SW480 (cell line): ENCODE data around the gene ZNF626.
"Not testable (repeated sequence)": the region's sequence is repeated elsewhere in the genome, so short reads cannot be mapped to it uniquely, and the experiment has no call there.

Experiments
- DNase-seq: peaks from one replicate; pipeline ENCODE4 v3.0.0-alpha.2; 2016; ENCODE audit warnings: low spot score

Gene ZNF626

DNA sequence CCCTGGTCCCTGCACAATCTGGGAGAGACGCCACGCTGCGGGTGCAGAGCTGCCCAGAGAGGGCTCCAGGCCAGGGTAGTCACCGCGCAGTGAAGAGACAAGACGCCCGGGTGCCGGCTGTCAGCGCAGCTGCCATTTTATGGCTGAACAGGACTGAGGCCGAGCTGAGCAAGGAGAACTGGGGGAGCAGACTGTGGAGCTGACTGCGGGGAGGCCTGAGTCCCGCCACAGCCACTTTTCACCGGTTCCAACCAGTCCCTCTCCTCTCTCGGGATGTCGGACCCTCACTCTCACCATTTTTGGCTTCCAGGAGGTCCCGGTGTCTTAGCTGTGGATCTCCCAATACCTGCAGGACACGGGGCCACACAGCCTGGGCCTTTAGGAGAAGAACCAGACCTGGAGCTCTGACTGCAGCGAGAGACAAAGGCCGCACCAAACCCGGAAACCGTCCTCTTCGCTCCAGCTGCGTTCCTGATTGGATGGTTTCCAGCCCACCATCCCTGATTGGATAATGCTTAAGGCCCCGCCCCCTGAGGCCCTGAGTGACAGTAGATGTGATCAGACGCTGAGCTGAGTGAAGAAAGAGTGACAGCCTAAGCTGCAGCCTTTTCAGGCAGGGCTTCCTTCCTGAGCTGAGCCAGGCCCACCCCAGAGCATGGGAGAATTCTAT, at the start of gene ZNF626:
Gene ZNF626 (minus strand): TSS at position 422 of the 670 bp plus-strand sequence. CDS start 125 bp downstream, at position 297.
- no peak for DNase-seq

- DNase-seq: no peak
These were observed 7.9 kb upstream of the ZNF626 start for GRCh38 chr19:20669263-20669662.

DNA sequence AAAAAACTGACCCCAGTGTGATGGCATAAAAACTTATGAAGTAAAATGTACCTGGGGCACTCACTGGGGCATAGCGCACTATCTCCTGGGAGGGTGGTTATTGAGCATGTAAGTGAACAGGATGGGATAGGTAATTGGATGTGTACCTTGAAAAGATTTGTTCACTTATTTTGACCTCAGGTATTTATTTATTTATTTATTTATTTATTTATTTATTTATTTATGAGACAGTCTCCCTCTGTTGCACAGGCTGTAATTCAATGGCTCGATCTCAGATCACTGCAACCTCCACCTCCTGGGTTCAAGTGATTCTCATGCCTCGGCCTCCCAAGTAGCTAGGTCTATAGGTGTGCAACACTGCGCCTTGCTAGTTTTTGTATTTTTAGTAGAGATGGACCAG, 5.9 kb upstream of the ZNF626 start:
- no peak for DNase-seq

DNA sequence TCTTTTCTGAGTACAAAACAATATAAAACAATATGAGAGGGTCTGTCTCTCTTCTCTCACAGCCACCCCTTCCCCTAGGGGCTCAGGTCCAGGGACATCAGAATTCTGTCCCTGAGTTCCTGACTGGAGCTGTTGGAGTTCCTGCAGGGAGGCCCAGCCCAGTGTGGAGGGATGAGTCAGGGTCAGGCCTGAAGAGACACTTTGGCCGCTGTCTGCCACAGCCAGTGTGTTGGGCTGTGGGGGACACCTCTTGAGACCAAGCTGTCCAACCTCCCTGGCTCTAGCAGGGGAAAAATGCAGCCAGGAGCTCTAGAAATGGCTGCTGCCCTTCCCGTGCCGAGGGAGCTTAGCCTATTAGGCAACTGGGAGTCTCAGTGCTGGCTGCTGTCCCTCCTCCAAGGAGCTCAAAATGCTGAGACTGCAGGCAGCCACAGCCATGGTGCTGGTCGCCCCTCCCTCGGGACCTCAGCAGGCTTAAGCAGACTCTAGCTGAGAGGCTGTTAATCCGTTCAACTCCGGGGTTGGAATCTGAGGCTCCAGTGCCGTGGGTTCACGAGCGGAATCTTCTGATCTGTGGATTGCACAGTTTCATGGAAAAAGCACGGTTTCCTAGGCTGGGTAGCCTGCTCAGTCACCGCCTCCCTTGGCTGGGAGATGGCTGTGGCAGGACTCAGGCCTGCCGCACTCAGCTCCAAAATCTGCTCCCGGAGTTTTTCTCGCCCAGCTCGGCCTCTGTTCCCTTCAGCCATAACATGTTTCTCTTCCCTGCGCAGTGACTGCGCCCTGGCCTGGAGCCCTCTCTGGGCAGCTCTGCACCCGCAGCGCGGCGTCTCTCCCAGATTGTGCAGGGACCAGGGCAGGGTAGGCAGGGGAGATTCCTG, 3.8 kb upstream of the ZNF626 start:
- DNase-seq: no peak

DNA sequence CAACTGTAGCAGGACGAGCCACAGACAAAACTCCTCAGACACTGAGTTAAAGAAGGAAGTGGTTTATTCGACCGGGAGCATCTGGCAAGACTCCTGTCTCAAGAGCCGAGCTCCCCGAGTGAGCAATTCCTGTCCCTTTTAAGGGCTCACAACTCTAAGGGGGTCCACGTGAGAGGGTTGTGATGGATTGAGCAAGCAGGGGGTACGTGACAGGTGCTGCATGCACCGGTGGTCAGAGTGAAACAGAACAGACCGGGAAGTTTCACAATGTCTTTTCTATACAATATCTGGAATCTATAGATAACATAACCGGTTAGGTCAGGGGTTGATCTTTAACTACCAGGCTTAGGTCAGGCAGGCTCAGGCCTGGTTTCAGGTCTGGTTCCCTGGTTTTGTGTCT, 3.1 kb upstream of the ZNF626 start:
- not testable (repeated sequence) for DNase-seq

GRCh38 chr19:20662421-20663105, 1.2 kb upstream of the ZNF626 start:
- DNase-seq: no peak

GRCh38 chr19:20660473-20661140, 764 bp downstream of the ZNF626 start:
- DNase-seq: no peak

DNA sequence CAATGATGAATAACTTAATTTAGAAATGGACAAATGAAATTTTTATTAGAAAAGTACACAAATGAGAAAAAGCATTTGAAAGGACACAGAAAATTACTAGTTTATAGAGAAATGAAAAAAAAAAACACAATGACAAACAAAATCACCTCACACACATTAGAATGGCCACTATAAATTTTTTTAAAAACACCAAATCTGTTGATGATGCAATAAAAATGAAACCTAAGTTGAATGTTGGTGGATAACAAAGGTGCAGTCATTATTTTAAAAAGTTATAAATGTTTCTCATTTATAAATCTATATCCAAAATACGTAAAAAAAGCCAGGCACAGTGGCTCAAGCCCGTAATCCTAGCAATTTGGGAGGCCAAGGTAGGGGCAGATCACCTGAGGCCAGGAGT, 20.8 kb downstream of the ZNF626 start:
- no peak for DNase-seq

DNA sequence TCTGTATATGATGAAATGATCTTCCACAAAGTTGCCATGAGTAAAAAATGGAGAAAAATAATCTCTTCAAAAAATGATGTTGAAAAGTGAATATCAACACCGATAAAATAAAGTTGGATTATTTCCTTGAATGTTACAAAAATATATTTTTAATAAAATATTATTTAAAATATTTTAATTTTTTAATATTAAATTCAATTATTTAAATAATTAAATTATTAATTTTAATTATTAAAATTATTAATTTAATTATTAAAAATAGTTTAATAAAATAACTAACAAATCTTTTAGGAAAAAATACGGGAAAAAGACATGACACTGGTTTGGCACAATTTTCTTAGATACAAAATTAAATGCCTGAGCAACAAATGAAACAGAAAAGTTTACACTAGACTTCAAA, 21.3 kb downstream of the ZNF626 start:
- no peak for DNase-seq

GRCh38 chr19:20624560-20624959, 36.8 kb downstream of the ZNF626 start:
- DNase-seq: not testable (repeated sequence)

DNA sequence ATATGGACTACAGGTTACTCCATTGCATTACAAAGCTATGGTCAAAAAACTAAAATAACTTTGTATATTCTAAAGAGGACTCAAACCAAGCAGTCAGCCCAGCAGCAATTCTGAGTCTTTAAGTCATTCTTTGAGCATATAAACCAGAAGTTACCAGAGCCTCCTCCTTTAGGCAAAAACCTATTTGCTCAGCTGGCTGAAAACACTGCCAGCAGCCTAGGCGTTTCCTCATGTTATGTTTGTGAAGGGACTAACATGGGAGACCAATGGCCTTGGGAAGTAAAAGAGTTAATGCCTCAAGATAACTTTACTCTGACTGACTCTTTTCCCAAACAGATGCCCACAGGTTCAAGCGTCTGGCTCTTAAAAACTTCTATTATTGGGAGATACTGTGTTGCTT, 45.3 kb downstream of the ZNF626 start:
- DNase-seq: no peak

- DNase-seq: not testable (repeated sequence)
These were observed 46.4 kb downstream of the ZNF626 start for GRCh38 chr19:20614971-20615370.

DNA sequence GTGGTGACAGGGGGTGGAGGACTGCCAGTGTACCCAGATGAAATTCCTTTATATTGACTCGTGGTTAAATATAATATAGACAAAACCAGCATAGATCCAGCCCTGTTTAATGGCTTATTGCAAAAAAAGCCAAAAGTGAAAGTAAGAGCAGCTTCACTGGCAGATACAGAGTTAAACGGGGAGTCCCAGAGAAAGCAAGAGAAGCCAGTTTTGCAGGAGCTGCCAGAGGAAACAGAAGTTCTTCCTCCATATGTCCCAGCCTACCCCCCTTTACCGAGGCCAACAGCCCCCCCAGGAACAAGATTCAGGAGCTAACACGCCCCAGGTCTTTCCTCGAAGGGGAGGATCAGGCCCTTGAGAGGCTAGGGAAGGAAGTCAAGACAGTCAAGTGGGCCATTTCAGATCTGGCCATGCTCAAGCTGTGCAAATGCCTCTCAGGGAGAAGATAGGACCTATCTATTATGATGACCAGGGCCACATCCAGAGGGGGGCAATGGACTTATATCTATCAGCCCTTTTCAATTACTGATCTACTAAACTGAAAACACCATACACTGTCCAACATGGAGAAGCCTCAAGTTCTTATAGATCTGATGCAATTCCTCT, 48.6 kb downstream of the ZNF626 start:
- no peak for DNase-seq

- no peak for DNase-seq
These were observed 49.5 kb downstream of the ZNF626 start for GRCh38 chr19:20611866-20612265.

DNA sequence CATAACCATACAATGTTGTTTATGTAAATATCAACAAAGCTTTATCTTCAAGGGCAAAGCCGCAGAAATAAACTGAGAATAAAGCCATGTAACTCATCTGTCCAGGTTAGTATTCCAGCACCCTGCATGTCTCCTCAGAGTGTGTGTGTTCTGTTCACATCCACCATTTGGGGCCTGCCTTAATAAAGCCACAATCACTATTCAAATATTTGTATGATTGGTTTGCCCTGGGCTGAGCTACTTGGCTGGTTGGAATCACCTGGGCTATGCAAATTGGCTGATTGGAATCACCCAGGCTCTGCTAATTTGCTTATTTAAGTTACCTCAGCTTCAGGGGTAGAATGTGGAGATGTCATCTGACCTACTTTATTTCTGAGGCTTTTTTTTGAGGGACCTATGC, 53.4 kb downstream of the ZNF626 start:
- DNase-seq: no peak
